Stimulated activated CD8-positive, alpha-beta memory T cell treated with anti-CD3 and anti-CD28 coated beads, Interleukin-15, amount 100 ng/mL, for 4 hours (primary cell): ENCODE data around the gene NANP.
"Not testable (repeated sequence)": the region's sequence is repeated elsewhere in the genome, so short reads cannot be mapped to it uniquely, and the experiment has no call there.

Source experiments
- DNase-seq, 2 donors: peaks; one replicate each; pipeline ENCODE4 v3.0.0-alpha.2; 2020; ENCODE audit warnings: low read depth in 2 of 2

Gene NANP

GRCh38 chr20:25623736-25624499 lies at the start of gene NANP:
Gene NANP, minus strand, starts transcription at chr20:25624014. Its CDS starts 66 bp downstream, at chr20:25623948.
- peak; percentile 76 to 79 for DNase-seq

GRCh38 chr20:25672659-25673235 lies 48.9 kb upstream of the NANP start:
- no peak for DNase-seq

- DNase-seq, result no peak
Measured at GRCh38 chr20:25669826-25670422, 46.1 kb upstream of the NANP start.

- no peak for DNase-seq
Measured at GRCh38 chr20:25668446-25668845, 44.6 kb upstream of the NANP start.

GRCh38 chr20:25659999-25660398 lies 36.2 kb upstream of the NANP start:
- no peak for DNase-seq

GRCh38 chr20:25654487-25654886 lies 30.7 kb upstream of the NANP start:
- DNase-seq, result no peak

GRCh38 chr20:25652866-25653265 lies 29.1 kb upstream of the NANP start:
- DNase-seq, result not testable (repeated sequence)

- DNase-seq, result no peak
Measured at GRCh38 chr20:25644814-25645213, 21.0 kb upstream of the NANP start.

- no peak for DNase-seq
Measured at GRCh38 chr20:25643716-25644115, 19.9 kb upstream of the NANP start.

- DNase-seq, result no peak
Measured at GRCh38 chr20:25637247-25637646, 13.4 kb upstream of the NANP start.

GRCh38 chr20:25632940-25633790 lies 9.4 kb upstream of the NANP start:
- DNase-seq, result no peak

- not testable (repeated sequence) for DNase-seq
Measured at GRCh38 chr20:25630615-25631014, 6.8 kb upstream of the NANP start.

- DNase-seq, result no peak
Measured at GRCh38 chr20:25629816-25630499, 6.1 kb upstream of the NANP start.

GRCh38 chr20:25626779-25627178 lies 3.0 kb upstream of the NANP start:
- DNase-seq, result no peak

- no peak for DNase-seq
Measured at GRCh38 chr20:25624500-25624939, 706 bp upstream of the NANP start.

GRCh38 chr20:25623225-25623735 lies 534 bp downstream of the NANP start:
- peak in 1 of 2 donors; percentile 2 for DNase-seq

- DNase-seq, result no peak
Measured at GRCh38 chr20:25622450-25623224, 1.2 kb downstream of the NANP start.

GRCh38 chr20:25622049-25622448 lies 1.8 kb downstream of the NANP start:
- no peak for DNase-seq

- no peak for DNase-seq
Measured at GRCh38 chr20:25619514-25619913, 4.3 kb downstream of the NANP start.

GRCh38 chr20:25608774-25609173 lies 15.0 kb downstream of the NANP start:
- DNase-seq, result no peak
